ENCODE data around the gene VSTM2B.
A peak's percentile ranks its signal among the peaks of the same experiment; 100 is the strongest.

The VSTM2B gene

DNA sequence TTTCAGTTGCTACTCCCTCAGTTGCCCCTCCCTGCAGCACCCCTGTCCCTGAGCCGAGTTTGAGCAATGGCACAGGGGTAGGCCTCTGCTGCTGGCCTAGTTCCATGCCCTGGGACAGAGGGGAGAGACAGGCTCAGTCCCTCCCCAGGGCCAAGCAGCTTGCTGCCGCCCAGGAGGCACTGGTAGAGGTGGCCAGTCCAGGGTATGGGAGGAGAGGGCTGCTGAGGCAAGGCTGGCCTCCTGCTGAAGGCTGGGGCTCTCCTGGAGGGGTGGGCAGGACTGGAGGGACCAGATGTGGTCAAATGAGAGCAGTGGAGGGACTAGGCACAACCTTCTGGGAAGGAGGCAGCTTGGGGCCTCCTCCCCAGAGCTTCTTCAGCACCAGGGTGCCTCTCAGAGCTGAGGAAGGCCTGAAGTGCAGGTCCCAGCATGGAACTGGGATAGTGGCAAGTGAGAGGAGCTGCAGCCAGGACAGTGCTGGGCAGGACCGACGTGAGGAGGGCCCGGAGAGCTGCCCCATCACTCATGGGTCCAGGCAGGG lies 29.8 kb upstream of the VSTM2B start:
- Histone ChIP-seq H3K27me3 (ENCODE audit: control insufficient read depth in 3 of 3, insufficient read depth in 3 of 3, low read depth in 1 of 3, low read length in 3 of 3) (peaks cover 0 to 6% (median 0%) of the 10 kb centered on the region in 3 experiments), H2AFZ (ENCODE audit: low read length) (no peak overlapping the region), H3K4me3 (ENCODE audit: low read length in 2 of 2) (no peak overlapping the region), H3K18ac (ENCODE audit: low read length) (peak overlapping the region; percentile 88), H3K23ac (ENCODE audit: low read depth, low read length, poor library complexity) (no peak overlapping the region), H3K4me1 (ENCODE audit: control insufficient read depth in 2 of 2, insufficient read depth in 1 of 2, low read depth in 1 of 2, low read length in 2 of 2) (no peaks in the 10 kb centered on the region), H2BK15ac (ENCODE audit: low read length) (peak overlapping the region; percentile 63), H2BK12ac (ENCODE audit: low read length) (no peak overlapping the region), H3K9me3 (replicated peaks in 1 of 2; ENCODE audit: control insufficient read depth in 2 of 2, insufficient read depth in 1 of 2, low read depth in 1 of 2, low read length in 2 of 2) (no peaks in the 10 kb centered on the region), H4K8ac (ENCODE audit: low read depth, low read length) (no peak overlapping the region), H3K9ac (ENCODE audit: low read depth, low read length, poor library complexity) (no peak overlapping the region), H4K91ac (ENCODE audit: low read depth, low read length, poor library complexity) (no peak overlapping the region), H2AK5ac (ENCODE audit: low read depth, low read length) (peak overlapping the region; percentile 47), H3K79me1 (ENCODE audit: low read depth, low read length) (no peaks in the 10 kb centered on the region), H3K4me2 (ENCODE audit: insufficient read depth, low read length, poor library complexity, severe bottlenecking) (no peak overlapping the region), H3K36me3 (replicated peaks in 1 of 2; ENCODE audit: control insufficient read depth in 2 of 2, insufficient read depth in 2 of 2, low read length in 2 of 2) (no peaks in the 10 kb centered on the region), H3K14ac (ENCODE audit: low read length) (no peak overlapping the region), H2BK120ac (ENCODE audit: low read depth, low read length) (no peak overlapping the region), H3K27ac (replicated peaks; ENCODE audit: low read length) (no peak overlapping the region), H2BK5ac (ENCODE audit: low read length) (no peak overlapping the region), H3K4ac (ENCODE audit: low read length) (no peak overlapping the region)
- DNase-seq (ENCODE audit: low spot score): no peak
- WGBS, 2 donors (ENCODE audit: extremely low coverage in 2 of 2, insufficient read length in 2 of 2, insufficient replicate concordance in 1 of 2): no CpG with 5 or more reads among the region's 5 CpGs

GRCh38 chr19:29497241-29497640 lies 28.6 kb upstream of the VSTM2B start:
- Histone ChIP-seq H3K4ac (ENCODE audit: low read length) (no peak overlapping the region), H3K27me3 (ENCODE audit: control insufficient read depth in 3 of 3, insufficient read depth in 3 of 3, low read depth in 1 of 3, low read length in 3 of 3) (peaks cover 0 to 6% (median 0%) of the 10 kb centered on the region in 3 experiments), H3K14ac (ENCODE audit: low read length) (no peak overlapping the region), H2BK15ac (ENCODE audit: low read length) (peak overlapping the region; percentile 1), H3K9me3 (replicated peaks in 1 of 2; ENCODE audit: control insufficient read depth in 2 of 2, insufficient read depth in 1 of 2, low read depth in 1 of 2, low read length in 2 of 2) (no peaks in the 10 kb centered on the region), H3K18ac (ENCODE audit: low read length) (peak overlapping the region; percentile 11), H3K79me1 (ENCODE audit: low read depth, low read length) (no peaks in the 10 kb centered on the region), H2BK120ac (ENCODE audit: low read depth, low read length) (no peak overlapping the region), H2AK5ac (ENCODE audit: low read depth, low read length) (peak overlapping the region; percentile 63), H4K8ac (ENCODE audit: low read depth, low read length) (no peak overlapping the region), H2BK5ac (ENCODE audit: low read length) (peak overlapping the region; percentile 55), H3K23ac (ENCODE audit: low read depth, low read length, poor library complexity) (peak overlapping the region; percentile 44), H3K4me3 (ENCODE audit: low read length in 2 of 2) (no peak overlapping the region), H3K4me2 (ENCODE audit: insufficient read depth, low read length, poor library complexity, severe bottlenecking) (no peak overlapping the region), H3K36me3 (replicated peaks in 1 of 2; ENCODE audit: control insufficient read depth in 2 of 2, insufficient read depth in 2 of 2, low read length in 2 of 2) (no peaks in the 10 kb centered on the region), H2BK12ac (ENCODE audit: low read length) (no peak overlapping the region), H3K9ac (ENCODE audit: low read depth, low read length, poor library complexity) (no peak overlapping the region), H3K4me1 (ENCODE audit: control insufficient read depth in 2 of 2, insufficient read depth in 1 of 2, low read depth in 1 of 2, low read length in 2 of 2) (peaks cover 0 to 2% of the 10 kb centered on the region in 2 donors), H4K91ac (ENCODE audit: low read depth, low read length, poor library complexity) (no peak overlapping the region), H2AFZ (ENCODE audit: low read length) (no peak overlapping the region), H3K27ac (replicated peaks; ENCODE audit: low read length) (no peak overlapping the region)
- no peak for DNase-seq (ENCODE audit: low spot score)
- WGBS, 2 donors (ENCODE audit: extremely low coverage in 2 of 2, insufficient read length in 2 of 2, insufficient replicate concordance in 1 of 2): no CpG with 5 or more reads among the region's 3 CpGs

- H3K4me1 ChIP-seq (ENCODE audit: control insufficient read depth in 2 of 2, insufficient read depth in 1 of 2, low read depth in 1 of 2, low read length in 2 of 2): peaks cover 0 to 2% of the 10 kb centered on the region in 2 donors
- no peak overlapping the region for H3K27ac ChIP-seq (replicated peaks; ENCODE audit: low read length)
- H3K9ac ChIP-seq (ENCODE audit: low read depth, low read length, poor library complexity): no peak overlapping the region
- no peak overlapping the region for H3K4me2 ChIP-seq (ENCODE audit: insufficient read depth, low read length, poor library complexity, severe bottlenecking)
- no peaks in the 10 kb centered on the region for H3K79me1 ChIP-seq (ENCODE audit: low read depth, low read length)
- H2BK120ac ChIP-seq (ENCODE audit: low read depth, low read length): no peak overlapping the region
- H4K8ac ChIP-seq (ENCODE audit: low read depth, low read length): no peak overlapping the region
- H3K9me3 ChIP-seq (replicated peaks in 1 of 2; ENCODE audit: control insufficient read depth in 2 of 2, insufficient read depth in 1 of 2, low read depth in 1 of 2, low read length in 2 of 2): no peaks in the 10 kb centered on the region
- H3K36me3 ChIP-seq (replicated peaks in 1 of 2; ENCODE audit: control insufficient read depth in 2 of 2, insufficient read depth in 2 of 2, low read length in 2 of 2): no peaks in the 10 kb centered on the region
- H2BK12ac ChIP-seq (ENCODE audit: low read length): no peak overlapping the region
- H3K4ac ChIP-seq (ENCODE audit: low read length): no peak overlapping the region
- H3K27me3 ChIP-seq (ENCODE audit: control insufficient read depth in 3 of 3, insufficient read depth in 3 of 3, low read depth in 1 of 3, low read length in 3 of 3): peaks cover 0 to 4% (median 0%) of the 10 kb centered on the region in 3 experiments
- H3K14ac ChIP-seq (ENCODE audit: low read length): no peak overlapping the region
- peak overlapping the region; percentile 44 for H3K23ac ChIP-seq (ENCODE audit: low read depth, low read length, poor library complexity)
- no peak overlapping the region for H4K91ac ChIP-seq (ENCODE audit: low read depth, low read length, poor library complexity)
- peak overlapping the region; percentile 63 for H2AK5ac ChIP-seq (ENCODE audit: low read depth, low read length)
- DNase-seq (ENCODE audit: low spot score): no peak
- no peak overlapping the region for H2AFZ ChIP-seq (ENCODE audit: low read length)
- no CpG with 5 or more reads among the region's 12 CpGs for WGBS, 2 donors (ENCODE audit: extremely low coverage in 2 of 2, insufficient read length in 2 of 2, insufficient replicate concordance in 1 of 2)
- no peak overlapping the region for H3K4me3 ChIP-seq (ENCODE audit: low read length in 2 of 2)
- peak overlapping the region; percentile 55 for H2BK5ac ChIP-seq (ENCODE audit: low read length)
- peak overlapping the region; percentile 1 for H2BK15ac ChIP-seq (ENCODE audit: low read length)
- peak overlapping the region; percentile 17 for H3K18ac ChIP-seq (ENCODE audit: low read length)
These were observed 27.9 kb upstream of the VSTM2B start for GRCh38 chr19:29497686-29498436.

DNA sequence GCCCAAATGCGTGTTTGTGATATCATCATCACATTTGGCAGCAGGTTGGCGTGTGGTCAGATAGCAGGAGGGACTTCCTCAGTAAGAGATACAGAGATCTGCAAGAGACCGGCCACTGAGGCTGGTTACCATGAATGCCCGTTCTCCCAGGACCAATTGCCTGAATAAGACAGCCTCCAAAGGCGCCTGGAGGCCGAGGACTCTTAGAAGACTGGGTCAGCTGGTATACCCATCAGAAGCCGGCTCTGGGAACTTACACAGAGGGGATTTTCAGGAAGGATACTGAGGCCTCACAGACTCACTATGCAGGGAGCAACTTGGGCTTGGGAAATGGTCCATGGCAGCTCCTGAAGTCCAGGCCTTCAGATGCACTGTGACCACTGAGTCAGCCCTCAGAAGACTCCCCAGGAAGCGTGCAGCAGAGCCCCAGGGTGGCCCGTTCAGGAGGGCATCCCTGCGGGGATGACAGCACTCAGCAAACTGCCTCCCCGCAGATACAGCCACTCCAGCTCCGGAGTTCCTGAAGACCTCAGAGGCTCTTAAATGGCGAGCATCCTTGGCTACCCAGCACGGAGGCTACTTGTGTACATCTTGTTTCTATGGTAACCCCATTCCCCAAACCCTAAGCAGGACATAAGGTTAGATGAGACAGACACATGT lies 26.4 kb upstream of the VSTM2B start:
- H3K23ac ChIP-seq (ENCODE audit: low read depth, low read length, poor library complexity): no peak overlapping the region
- H3K14ac ChIP-seq (ENCODE audit: low read length): no peak overlapping the region
- no peak overlapping the region for H3K4me3 ChIP-seq (ENCODE audit: low read length in 2 of 2)
- H2BK15ac ChIP-seq (ENCODE audit: low read length): no peak overlapping the region
- H2AK5ac ChIP-seq (ENCODE audit: low read depth, low read length): no peak overlapping the region
- H4K8ac ChIP-seq (ENCODE audit: low read depth, low read length): no peak overlapping the region
- H4K91ac ChIP-seq (ENCODE audit: low read depth, low read length, poor library complexity): no peak overlapping the region
- H3K9ac ChIP-seq (ENCODE audit: low read depth, low read length, poor library complexity): no peak overlapping the region
- H3K79me1 ChIP-seq (ENCODE audit: low read depth, low read length): peaks cover 2% of the 10 kb centered on the region
- peaks cover 0 to 1% of the 10 kb centered on the region in 2 donors for H3K9me3 ChIP-seq (replicated peaks in 1 of 2; ENCODE audit: control insufficient read depth in 2 of 2, insufficient read depth in 1 of 2, low read depth in 1 of 2, low read length in 2 of 2)
- H3K4me2 ChIP-seq (ENCODE audit: insufficient read depth, low read length, poor library complexity, severe bottlenecking): no peak overlapping the region
- DNase-seq (ENCODE audit: low spot score): no peak
- no peak overlapping the region for H3K27ac ChIP-seq (replicated peaks; ENCODE audit: low read length)
- H3K4ac ChIP-seq (ENCODE audit: low read length): no peak overlapping the region
- H2AFZ ChIP-seq (ENCODE audit: low read length): no peak overlapping the region
- no peaks in the 10 kb centered on the region for H3K36me3 ChIP-seq (replicated peaks in 1 of 2; ENCODE audit: control insufficient read depth in 2 of 2, insufficient read depth in 2 of 2, low read length in 2 of 2)
- peaks cover 0 to 5% of the 10 kb centered on the region in 2 donors for H3K4me1 ChIP-seq (ENCODE audit: control insufficient read depth in 2 of 2, insufficient read depth in 1 of 2, low read depth in 1 of 2, low read length in 2 of 2)
- no peak overlapping the region for H2BK120ac ChIP-seq (ENCODE audit: low read depth, low read length)
- H3K27me3 ChIP-seq (ENCODE audit: control insufficient read depth in 3 of 3, insufficient read depth in 3 of 3, low read depth in 1 of 3, low read length in 3 of 3): no peaks in the 10 kb centered on the region
- no CpG with 5 or more reads among the region's 14 CpGs for WGBS, 2 donors (ENCODE audit: extremely low coverage in 2 of 2, insufficient read length in 2 of 2, insufficient replicate concordance in 1 of 2)
- no peak overlapping the region for H2BK5ac ChIP-seq (ENCODE audit: low read length)
- no peak overlapping the region for H3K18ac ChIP-seq (ENCODE audit: low read length)
- H2BK12ac ChIP-seq (ENCODE audit: low read length): no peak overlapping the region

Data from neuronal stem cell (in vitro differentiated cells).